Testis (tissue), 2 donors: ENCODE measurements around the gene CTSS.

Source experiments
- CTCF ChIP-seq, 3 experiments: fragments of 450-650 bp in 2 of 3; fragments of 200-600 bp in 1 of 3; sonication (generic) in 1 of 3; IDR thresholded peaks; one replicate each; pipeline ENCODE4 v1.5.1; 2016 to 2019; ENCODE audit warnings: antibody characterized with exemption in 3 of 3, mild to moderate bottlenecking in 2 of 3, moderate library complexity in 1 of 3
- POLR2A ChIP-seq: fragments of 450-650 bp; IDR thresholded peaks from one replicate; pipeline ENCODE4 v1.6.1; 2017; ENCODE audit warnings: antibody characterized with exemption, mild to moderate bottlenecking, moderate library complexity

DNA sequence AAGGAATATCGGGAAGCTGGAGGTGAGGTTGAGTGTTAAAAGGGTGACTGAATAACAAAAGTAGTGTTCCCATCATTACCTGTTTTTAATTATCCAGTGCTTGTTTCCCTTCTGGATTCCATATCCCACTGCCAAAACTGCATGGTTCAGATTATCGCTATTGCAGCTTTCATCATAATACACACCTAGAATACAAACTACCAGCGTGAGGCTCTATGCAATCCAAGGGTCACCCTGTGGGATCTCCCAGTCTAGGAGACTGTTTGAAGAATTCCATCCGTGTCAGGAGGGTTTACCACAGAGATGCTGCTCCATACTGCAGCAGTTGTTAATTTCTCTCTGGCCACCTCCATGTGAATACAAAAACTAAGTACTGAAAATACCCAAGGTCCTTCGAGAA is 33.5 kb upstream of the CTSS start:
- TF ChIP-seq CTCF (IDR thresholded peaks at IDR 0.05): no peak
- TF ChIP-seq POLR2A: no peak
